GM23338 (cell line): Measurements from ENCODE around the gene FMN2. TPM values are rescaled to one million over a fixed set of nuclear protein-coding genes. Genes with fewer than 3 reads are reported as not detected.
A peak's percentile ranks its signal among the peaks of the same experiment; 100 is the strongest.

Experiments
- ATAC-seq: fragments of 200-7000 bp; cut with Tn5 transposase; 3 replicates; pipeline ENCODE4 v1.9.1; 2020
- DNase-seq: peaks from one replicate; pipeline ENCODE4 v3.0.0-alpha.2; 2015; ENCODE audit warnings: low spot score
- H2AFZ ChIP-seq: fragments of 200-600 bp; sonication (generic); 2 replicates; pipeline ENCODE4 v1.8.0; 2016; ENCODE audit warnings: antibody characterized with exemption, mild to moderate bottlenecking, moderate library complexity
- H3F3A ChIP-seq: fragments of 200-600 bp; sonication (generic); replicated peaks from 2 replicates; pipeline ENCODE4 v1.8.0; 2017; ENCODE audit warnings: antibody characterized with exemption, mixed run types, low read depth
- H3K27ac ChIP-seq: fragments of 200-600 bp; sonication (generic); 2 replicates; pipeline ENCODE4 v1.6.1; 2016; ENCODE audit warnings: low read depth
- H3K27me3 ChIP-seq: fragments of 200-600 bp; sonication (generic); 2 replicates; pipeline ENCODE4 v1.8.0; 2016; ENCODE audit warnings: mild to moderate bottlenecking, mixed run types, moderate library complexity; ENCODE audit not compliant: insufficient read depth
- H3K36me3 ChIP-seq: fragments of 200-600 bp; sonication (generic); 2 replicates; pipeline ENCODE4 v1.8.0; 2016; ENCODE audit warnings: mild to moderate bottlenecking; ENCODE audit not compliant: insufficient read depth
- H3K4me1 ChIP-seq: fragments of 200-600 bp; sonication (generic); 2 replicates; pipeline ENCODE4 v1.8.0; 2016; ENCODE audit warnings: mild to moderate bottlenecking, moderate library complexity; ENCODE audit not compliant: insufficient read depth
- H3K4me2 ChIP-seq: fragments of 200-600 bp; sonication (generic); 2 replicates; pipeline ENCODE4 v1.7.1; 2017; ENCODE audit warnings: mixed run types
- H3K4me3 ChIP-seq: fragments of 200-600 bp; sonication (generic); 2 replicates; pipeline ENCODE4 v1.6.1; 2016; ENCODE audit warnings: mixed run types
- H3K79me2 ChIP-seq: fragments of 200-600 bp; sonication (generic); replicated peaks from 2 replicates; pipeline ENCODE4 v1.8.0; 2017; ENCODE audit warnings: mild to moderate bottlenecking; ENCODE audit not compliant: insufficient read depth
- H3K9me2 ChIP-seq: fragments of 200-600 bp; sonication (generic); 2 replicates; pipeline ENCODE4 v1.8.0; 2017; ENCODE audit not compliant: insufficient read depth
- H4K20me1 ChIP-seq: fragments of 200-600 bp; sonication (generic); replicated peaks from 2 replicates; pipeline ENCODE4 v1.8.0; 2017; ENCODE audit warnings: mild to moderate bottlenecking; ENCODE audit not compliant: insufficient read depth
- H3K27ac Mint-ChIP-seq: 2 replicates; pipeline ENCODE4 v1.8.0; 2020; ENCODE audit warnings: inconsistent platforms, mild to moderate bottlenecking, moderate library complexity, mixed read lengths
- H3K27me3 Mint-ChIP-seq: 3 replicates; pipeline ENCODE4 v1.8.0; 2022; ENCODE audit warnings: low read depth, mild to moderate bottlenecking, moderate library complexity, mixed read lengths, inconsistent platforms; ENCODE audit not compliant: insufficient read depth, poor library complexity
- H3K36me3 Mint-ChIP-seq: 3 replicates; pipeline ENCODE4 v1.8.0; 2021; ENCODE audit warnings: low read depth, mild to moderate bottlenecking, inconsistent platforms, moderate library complexity, mixed read lengths
- H3K4me1 Mint-ChIP-seq: 3 replicates; pipeline ENCODE4 v1.8.0; 2020; ENCODE audit warnings: mild to moderate bottlenecking, inconsistent platforms, mixed read lengths
- H3K4me3 Mint-ChIP-seq: 3 replicates; pipeline ENCODE4 v1.8.0; 2021; ENCODE audit warnings: moderate library complexity, mild to moderate bottlenecking, inconsistent platforms, mixed read lengths
- H3K9me3 Mint-ChIP-seq: 3 replicates; pipeline ENCODE4 v1.8.0; 2020; ENCODE audit warnings: moderate library complexity, mild to moderate bottlenecking, inconsistent platforms, mixed read lengths
- CREB1 ChIP-seq: fragments of 250-450 bp; sonication (Bioruptor Pico); IDR thresholded peaks from 2 replicates; pipeline ENCODE4 v1.5.0; 2020; ENCODE audit warnings: low read depth, mild to moderate bottlenecking, moderate library complexity
- CTCF ChIP-seq, 2 experiments: fragments of 200-600 bp in 1 of 2; sonication (generic) in 1 of 2; conservative IDR thresholded peaks; 2 replicates each; pipeline versions ENCODE4 v1.5.1 to v1.6.1; 2016 to 2017; ENCODE audit warnings: antibody characterized with exemption in 2 of 2, low read depth in 2 of 2, mild to moderate bottlenecking in 2 of 2, moderate library complexity in 1 of 2
- EZH2 ChIP-seq: fragments of 200-600 bp; sonication (generic); IDR thresholded peaks from one replicate; pipeline ENCODE4 v1.8.0; 2017; ENCODE audit warnings: antibody characterized with exemption, mild to moderate bottlenecking, low read depth; ENCODE audit not compliant: unreplicated experiment
- EZH2phosphoT487 ChIP-seq: fragments of 200-600 bp; sonication (generic); IDR thresholded peaks from one replicate; pipeline ENCODE4 v1.8.1; 2018; ENCODE audit warnings: antibody characterized with exemption; ENCODE audit not compliant: unreplicated experiment
- NANOG ChIP-seq: IDR thresholded peaks from 2 replicates; pipeline ENCODE4 v1.6.1; 2016; ENCODE audit warnings: antibody characterized with exemption, borderline replicate concordance
- STAT1 ChIP-seq: IDR thresholded peaks from one replicate; pipeline ENCODE4 v1.6.1; 2016; ENCODE audit warnings: antibody characterized with exemption; ENCODE audit not compliant: unreplicated experiment
- ZNF331 ChIP-seq: fragments of 250-450 bp; sonication (Bioruptor Pico); IDR thresholded peaks from 2 replicates; pipeline ENCODE4 v1.5.0; 2020; ENCODE audit warnings: low read depth, mild to moderate bottlenecking, moderate library complexity
- ZNF462 ChIP-seq: fragments of 250-450 bp; sonication (Bioruptor Pico); IDR thresholded peaks from 2 replicates; pipeline ENCODE4 v1.5.0; 2020; ENCODE audit warnings: mild to moderate bottlenecking, moderate library complexity
- polyA plus RNA-seq: library from polyadenylated mRNA; unstranded; fragments of >200 nt; fragmentation: Nextera tagmentation; extraction: Ambion mirVana; gene quantifications from 2 replicates; pipeline ENCODE4 v1.2.1, GENCODE V29; 2016
- total RNA-seq: library from RNA; depleted of rRNA; stranded (reverse); fragments of >200 nt; shearing (Covaris generic); gene quantifications from 2 replicates; pipeline ENCODE4 v1.2.3, GENCODE V29; 2014
- TF ChIP-seq, protein P1 (sequence below): IDR thresholded peaks from one replicate; pipeline ENCODE4 v1.6.1; 2018; ENCODE audit warnings: antibody characterized with exemption; ENCODE audit not compliant: unreplicated experiment

FMN2 gene
- total and polyA plus RNA-seq, 2 experiments from 2014 or later: 1.5 to 2.5 TPM

DNA sequence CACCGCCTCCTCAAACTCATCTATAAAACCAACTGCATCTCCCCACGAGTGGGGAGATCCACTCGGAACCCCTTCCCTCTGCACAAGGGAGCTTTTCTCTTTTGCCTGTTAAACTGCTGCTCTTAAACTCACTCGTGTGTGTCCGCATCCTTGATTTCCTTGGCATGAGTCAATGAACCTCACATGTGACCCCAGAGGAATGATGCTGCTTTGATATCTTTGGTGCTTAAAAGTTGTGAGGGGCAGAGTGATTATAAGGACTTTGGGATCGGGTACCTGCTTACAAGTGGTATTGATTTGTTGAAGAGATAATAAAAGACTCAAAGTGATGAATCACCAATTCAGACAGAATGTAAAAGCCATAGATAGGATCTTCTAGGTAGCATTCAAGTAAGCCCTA, 394.9 kb downstream of the FMN2 start:
- no peaks in the 10 kb centered on the region for H3K36me3 Mint-ChIP-seq
- peaks cover 7% of the 10 kb centered on the region for H3K27me3 Mint-ChIP-seq
- no peak for ATAC-seq
- no peak for TF ChIP-seq STAT1
- Histone ChIP-seq H3K9me2 (no peaks in the 10 kb centered on the region), H3K27ac (no peak overlapping the region), H3K4me3 (no peak overlapping the region), H4K20me1 (no peaks in the 10 kb centered on the region), H3K27me3 (peaks cover 14% of the 10 kb centered on the region), H2AFZ (no peak overlapping the region), H3K4me1 (peaks cover 8% of the 10 kb centered on the region; the same call in 1 of the 2 replicates), H3K79me2 (no peaks in the 10 kb centered on the region), H3F3A (no peaks in the 10 kb centered on the region), H3K36me3 (no peaks in the 10 kb centered on the region), H3K4me2 (no peak overlapping the region)
- H3K27ac Mint-ChIP-seq: no peak overlapping the region
- H3K4me3 Mint-ChIP-seq: no peak overlapping the region
- no peak for DNase-seq
- H3K4me1 Mint-ChIP-seq: peaks cover 8% of the 10 kb centered on the region
- no peaks in the 10 kb centered on the region for H3K9me3 Mint-ChIP-seq

DNA sequence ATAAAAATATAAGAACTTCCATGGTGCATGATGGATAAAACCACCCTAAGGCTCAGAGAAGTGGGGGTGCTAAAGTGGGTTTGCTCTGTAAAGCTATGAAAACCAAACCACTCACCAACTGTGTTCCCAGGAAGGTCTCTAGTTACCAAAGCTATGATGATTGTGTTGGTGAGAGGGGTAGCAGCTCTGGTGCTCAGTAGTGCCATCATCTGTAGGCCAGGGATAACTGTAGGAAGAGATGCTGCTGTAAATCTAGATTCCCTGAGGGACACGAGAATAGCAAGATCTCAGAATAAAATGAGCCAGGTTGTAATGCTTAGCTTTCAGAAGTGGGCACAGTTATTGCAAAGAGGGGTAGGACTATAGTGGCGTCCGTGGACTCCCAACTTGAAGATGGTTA, 395.8 kb downstream of the FMN2 start:
- no peak overlapping the region for H3K4me2 ChIP-seq
- Mint-ChIP-seq H3K9me3 (no peaks in the 10 kb centered on the region), H3K27me3 (peaks cover 14% of the 10 kb centered on the region), H3K4me3 (no peak overlapping the region), H3K4me1 (peaks cover 13% of the 10 kb centered on the region), H3K36me3 (no peaks in the 10 kb centered on the region), H3K27ac (no peak overlapping the region)
- DNase-seq (no peak), ATAC-seq (peak; percentile 22; the same call in 1 of the 3 replicates)
- no peaks in the 10 kb centered on the region for H3K36me3 ChIP-seq
- TF ChIP-seq CREB1 (CRISPR knock-in tag): no peak
- TF ChIP-seq NANOG: no peak
- TF ChIP-seq EZH2: no peak
- TF ChIP-seq EZH2phosphoT487: no peak
- no peak for TF ChIP-seq ZNF462 (CRISPR knock-in tag)
- TF ChIP-seq CTCF (conservative IDR thresholded peaks at IDR 0.05; ENCODE audit: low read depth in 2 of 2): peak in 1 of 2 experiments; percentile 41; a peak in 2 of 4 replicates
- TF ChIP-seq ZNF331 (CRISPR knock-in tag): no peak
- TF ChIP-seq, protein P1, sequence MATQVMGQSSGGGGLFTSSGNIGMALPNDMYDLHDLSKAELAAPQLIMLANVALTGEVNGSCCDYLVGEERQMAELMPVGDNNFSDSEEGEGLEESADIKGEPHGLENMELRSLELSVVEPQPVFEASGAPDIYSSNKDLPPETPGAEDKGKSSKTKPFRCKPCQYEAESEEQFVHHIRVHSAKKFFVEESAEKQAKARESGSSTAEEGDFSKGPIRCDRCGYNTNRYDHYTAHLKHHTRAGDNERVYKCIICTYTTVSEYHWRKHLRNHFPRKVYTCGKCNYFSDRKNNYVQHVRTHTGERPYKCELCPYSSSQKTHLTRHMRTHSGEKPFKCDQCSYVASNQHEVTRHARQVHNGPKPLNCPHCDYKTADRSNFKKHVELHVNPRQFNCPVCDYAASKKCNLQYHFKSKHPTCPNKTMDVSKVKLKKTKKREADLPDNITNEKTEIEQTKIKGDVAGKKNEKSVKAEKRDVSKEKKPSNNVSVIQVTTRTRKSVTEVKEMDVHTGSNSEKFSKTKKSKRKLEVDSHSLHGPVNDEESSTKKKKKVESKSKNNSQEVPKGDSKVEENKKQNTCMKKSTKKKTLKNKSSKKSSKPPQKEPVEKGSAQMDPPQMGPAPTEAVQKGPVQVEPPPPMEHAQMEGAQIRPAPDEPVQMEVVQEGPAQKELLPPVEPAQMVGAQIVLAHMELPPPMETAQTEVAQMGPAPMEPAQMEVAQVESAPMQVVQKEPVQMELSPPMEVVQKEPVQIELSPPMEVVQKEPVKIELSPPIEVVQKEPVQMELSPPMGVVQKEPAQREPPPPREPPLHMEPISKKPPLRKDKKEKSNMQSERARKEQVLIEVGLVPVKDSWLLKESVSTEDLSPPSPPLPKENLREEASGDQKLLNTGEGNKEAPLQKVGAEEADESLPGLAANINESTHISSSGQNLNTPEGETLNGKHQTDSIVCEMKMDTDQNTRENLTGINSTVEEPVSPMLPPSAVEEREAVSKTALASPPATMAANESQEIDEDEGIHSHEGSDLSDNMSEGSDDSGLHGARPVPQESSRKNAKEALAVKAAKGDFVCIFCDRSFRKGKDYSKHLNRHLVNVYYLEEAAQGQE: no peak
- no peak overlapping the region for H3K4me3 ChIP-seq
- H3K79me2 ChIP-seq: no peaks in the 10 kb centered on the region
- no peaks in the 10 kb centered on the region for H3K9me2 ChIP-seq
- H3K27me3 ChIP-seq: peaks cover 23% of the 10 kb centered on the region
- H2AFZ ChIP-seq: no peak overlapping the region
- no peaks in the 10 kb centered on the region for H4K20me1 ChIP-seq
- H3K27ac ChIP-seq: no peak overlapping the region
- peaks cover 10% of the 10 kb centered on the region; the same call in 1 of the 2 replicates for H3K4me1 ChIP-seq
- H3F3A ChIP-seq: no peaks in the 10 kb centered on the region
